ENCODE data around the gene BEGAIN. TPM values are rescaled to one million over a fixed set of nuclear protein-coding genes. Genes with fewer than 3 reads are reported as not detected.

BEGAIN gene
- total and polyA plus RNA-seq, 2 of the 8 experiments (the other 6 are each of a cell fraction or from before 2014, with no cell fraction given): 2.9 to 3.0 TPM

DNA sequence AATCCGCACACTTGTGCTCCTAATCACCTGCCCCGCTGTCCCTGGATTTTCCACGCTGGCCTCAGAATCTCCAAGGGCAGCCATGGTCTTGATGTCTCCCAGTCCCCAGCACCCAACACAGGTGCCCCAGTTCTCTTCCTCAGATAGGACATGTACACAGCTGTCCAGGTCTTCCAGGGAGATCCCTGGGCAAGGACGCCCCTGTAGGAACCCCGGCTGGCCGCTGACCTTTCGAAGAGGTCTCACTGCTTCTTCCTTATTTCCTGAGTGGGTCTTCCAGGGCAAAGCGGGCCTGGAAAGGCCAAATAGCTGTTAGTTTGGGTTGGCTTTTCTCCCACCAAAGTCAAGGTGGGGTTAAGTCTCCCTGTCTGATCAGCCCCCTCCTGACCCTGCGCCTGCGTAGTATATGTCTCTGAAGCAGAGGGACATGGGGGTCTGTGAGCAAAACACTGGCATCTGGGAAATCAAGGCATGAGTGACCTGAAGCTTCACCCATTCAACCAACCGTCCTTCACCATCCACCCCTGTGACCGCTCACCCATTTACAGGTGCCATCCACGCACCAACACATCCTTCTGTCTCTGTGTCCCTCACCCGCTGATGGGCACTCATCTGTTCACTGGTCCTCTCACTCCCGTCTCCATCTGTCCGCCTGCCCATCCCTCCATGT lies 4.6 kb downstream of the BEGAIN start:
- no peak overlapping the region for H3K4me2 ChIP-seq (ENCODE audit: insufficient read depth in 1 of 2, low read depth in 2 of 2, low read length in 2 of 2)
- no peak overlapping the region for H3K23ac ChIP-seq (ENCODE audit: insufficient read length)
- no peak overlapping the region for H4K91ac ChIP-seq (replicated peaks; ENCODE audit: insufficient read length, low read length)
- H3K9ac ChIP-seq (replicated peaks in 1 of 4; ENCODE audit: extremely low read depth in 1 of 4, low read depth in 3 of 4, low read length in 3 of 4): no peak overlapping the region
- no peaks in the 10 kb centered on the region for H4K20me1 ChIP-seq (replicated peaks in 1 of 2; ENCODE audit: control insufficient read depth in 1 of 2, insufficient read depth in 2 of 2, low read length in 2 of 2)
- H2AK5ac ChIP-seq (ENCODE audit: low read depth, low read length): no peak overlapping the region
- no peak overlapping the region for H4K5ac ChIP-seq (ENCODE audit: insufficient read length, low read depth, low read length)
- no peaks in the 10 kb centered on the region for H3K36me3 ChIP-seq (ENCODE audit: control insufficient read depth in 2 of 4, insufficient read depth in 4 of 4, low read length in 3 of 4)
- H2BK12ac ChIP-seq (ENCODE audit: low read depth, low read length): 0 out of 2 replicates have a peak overlapping the region, but pooled peaks have one; percentile 43
- H2BK15ac ChIP-seq (ENCODE audit: low read length): no peak overlapping the region
- no peak overlapping the region for H3K4me3 ChIP-seq (ENCODE audit: extremely low read depth in 1 of 4, insufficient read depth in 2 of 4, low read depth in 3 of 4, low read length in 4 of 4)
- H3K14ac ChIP-seq (ENCODE audit: insufficient read length): no peak overlapping the region
- peaks cover 0 to 5% (median under 1%) of the 10 kb centered on the region in 4 experiments; a peak in 3 of 7 replicates for H3K4me1 ChIP-seq (replicated peaks in 1 of 4; ENCODE audit: control insufficient read depth in 3 of 4, insufficient read depth in 4 of 4, low read length in 3 of 4)
- POLR2A ChIA-PET (ENCODE audit: partially characterized antibody): no interaction called here
- H3K27me3 ChIP-seq (replicated peaks in 1 of 4; ENCODE audit: control insufficient read depth in 3 of 4, extremely low read depth in 1 of 4, insufficient read depth in 3 of 4, low read length in 3 of 4): peaks cover 15 to 23% (median 20%) of the 10 kb centered on the region in 4 experiments
- H3K56ac ChIP-seq (replicated peaks; ENCODE audit: insufficient read length, low read depth, low read length): no peak overlapping the region
- H3K4ac ChIP-seq (replicated peaks; ENCODE audit: insufficient read length, low read depth, low read length): no peak overlapping the region
- H3K18ac ChIP-seq (ENCODE audit: extremely low read depth, low read length): no peak overlapping the region
- no peak for DNase-seq (ENCODE audit: low read depth in 1 of 2, low spot score in 2 of 2)
- no peak overlapping the region for H4K8ac ChIP-seq (ENCODE audit: extremely low read depth, insufficient read depth, low read length)
- H2BK5ac ChIP-seq (ENCODE audit: low read depth, low read length): no peak overlapping the region
- H2AFZ ChIP-seq (ENCODE audit: low read length): no peak overlapping the region
- H3K23me2 ChIP-seq (ENCODE audit: low read depth, low read length): peaks cover 6% of the 10 kb centered on the region; the same call in 1 of the 2 replicates
- H2BK20ac ChIP-seq (ENCODE audit: low read length): no peak overlapping the region
- no peak overlapping the region for H2BK120ac ChIP-seq (replicated peaks; ENCODE audit: low read depth, low read length)
- 85% methylated on average over 16 of the region's 16 CpGs; no CpG with 5 or more reads in 1 of the 2 experiments for WGBS, 2 experiments (ENCODE audit: extremely low coverage in 1 of 2, insufficient coverage in 1 of 2, insufficient read length in 1 of 2, insufficient replicate concordance in 2 of 2, low coverage in 1 of 2, low lambda C conversion rate in 2 of 2, missing lambda C conversion rate in 1 of 2)
- no peaks in the 10 kb centered on the region for H3K79me2 ChIP-seq (ENCODE audit: control insufficient read depth in 1 of 2, insufficient read depth in 2 of 2, low read length in 2 of 2)
- H3K9me3 ChIP-seq (ENCODE audit: insufficient read depth in 2 of 2, low read depth in 1 of 2, low read length in 1 of 2): no peaks in the 10 kb centered on the region
- no peak overlapping the region for H3K27ac ChIP-seq (ENCODE audit: low read depth, low read length)
- no peak for FAIRE-seq
- CTCF ChIA-PET (ENCODE audit: partially characterized antibody): interaction anchor here (0.6 to 1.7 kb wide), 2 partner anchors 72 to 983 kb away, joined by 5 read pairs; no protein-coding TSS in a partner anchor
- no peaks in the 10 kb centered on the region for H3K79me1 ChIP-seq (ENCODE audit: low read depth, low read length)
- TF ChIP-seq YY1 (IDR thresholded peaks at IDR 0.05; ENCODE audit: low read depth, low read length) (no peak), SIX5 (IDR thresholded peaks at IDR 0.05; ENCODE audit: low read depth, low read length) (no peak), BACH1 (IDR thresholded peaks at IDR 0.05; ENCODE audit: low read length) (no peak), KDM5A (IDR thresholded peaks at IDR 0.05; ENCODE audit: low read length) (no peak), SIN3A (conservative IDR thresholded peaks at IDR 0.05 in 1 of 2, IDR thresholded peaks at IDR 0.05 in 1 of 2; ENCODE audit: low read depth in 1 of 2, low read length in 2 of 2) (no peak), MAFK (IDR thresholded peaks at IDR 0.05; ENCODE audit: low read depth, low read length) (no peak), POLR2AphosphoS5 (IDR thresholded peaks at IDR 0.05; ENCODE audit: low read depth, low read length) (no peak), BCL11A (IDR thresholded peaks at IDR 0.05; ENCODE audit: low read depth in 2 of 2, low read length in 2 of 2) (no peak), SIRT6 (IDR thresholded peaks at IDR 0.05; ENCODE audit: low read length) (no peak), BRCA1 (IDR thresholded peaks at IDR 0.05; ENCODE audit: low read depth, low read length) (no peak)
- TF ChIP-seq, protein P1, sequence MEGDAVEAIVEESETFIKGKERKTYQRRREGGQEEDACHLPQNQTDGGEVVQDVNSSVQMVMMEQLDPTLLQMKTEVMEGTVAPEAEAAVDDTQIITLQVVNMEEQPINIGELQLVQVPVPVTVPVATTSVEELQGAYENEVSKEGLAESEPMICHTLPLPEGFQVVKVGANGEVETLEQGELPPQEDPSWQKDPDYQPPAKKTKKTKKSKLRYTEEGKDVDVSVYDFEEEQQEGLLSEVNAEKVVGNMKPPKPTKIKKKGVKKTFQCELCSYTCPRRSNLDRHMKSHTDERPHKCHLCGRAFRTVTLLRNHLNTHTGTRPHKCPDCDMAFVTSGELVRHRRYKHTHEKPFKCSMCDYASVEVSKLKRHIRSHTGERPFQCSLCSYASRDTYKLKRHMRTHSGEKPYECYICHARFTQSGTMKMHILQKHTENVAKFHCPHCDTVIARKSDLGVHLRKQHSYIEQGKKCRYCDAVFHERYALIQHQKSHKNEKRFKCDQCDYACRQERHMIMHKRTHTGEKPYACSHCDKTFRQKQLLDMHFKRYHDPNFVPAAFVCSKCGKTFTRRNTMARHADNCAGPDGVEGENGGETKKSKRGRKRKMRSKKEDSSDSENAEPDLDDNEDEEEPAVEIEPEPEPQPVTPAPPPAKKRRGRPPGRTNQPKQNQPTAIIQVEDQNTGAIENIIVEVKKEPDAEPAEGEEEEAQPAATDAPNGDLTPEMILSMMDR (IDR thresholded peaks at IDR 0.05; ENCODE audit: control extremely low read depth in 1 of 3, insufficient read depth in 1 of 3, low read depth in 1 of 3, low read length in 3 of 3): no peak

Data from H1 (cell line).